Measurements from ENCODE around the gene CHRNB1. TPM values are rescaled to one million over a fixed set of nuclear protein-coding genes. Genes with fewer than 3 reads are reported as not detected.

Gene CHRNB1
- total and polyA plus RNA-seq, 2 donors (not counting 1 experiment from before 2014, with no cell fraction given): 6.2 to 7.2 TPM

- H3K4me1 ChIP-seq (ENCODE audit: control insufficient read depth in 2 of 2, insufficient read depth in 2 of 2, low read length in 2 of 2): peaks cover 26 to 51% of the 10 kb centered on the region in 2 donors
- ATAC-seq (ENCODE audit: low read depth): no peak
- ChIA-PET POLR2A (interaction anchor here (0.6 to 3.0 kb wide), 14 partner anchors 29 to 243 kb away, joined by 3 to 27 read pairs (median 6); partner anchors contain the start of genes GABARAP, NEURL4, PLSCR3 and SENP3), CTCF (interaction anchor here (0.7 to 3.5 kb wide), 9 partner anchors 9 to 442 kb away, joined by 3 to 19 read pairs (median 6); partner anchors contain the start of genes CHRNB1 and SENP3)
- peak overlapping the region; percentile 98 for H3K9ac ChIP-seq (ENCODE audit: low read length)
- peaks cover 94% of the 10 kb centered on the region for H3K79me2 ChIP-seq (ENCODE audit: control insufficient read depth, insufficient read depth, low read length)
- Mint-ChIP-seq H3K27ac (peak overlapping the region; percentile 100), H3K4me3 (peak overlapping the region; percentile 99), H3K27me3 (no peaks in the 10 kb centered on the region), H3K4me1 (peaks cover 74% of the 10 kb centered on the region), H3K9me3 (ENCODE audit: insufficient read depth) (no peaks in the 10 kb centered on the region)
- 0% methylated on average over 18 of the region's 19 CpGs for WGBS (ENCODE audit: insufficient coverage)
- intact Hi-C loops (cut with micrococcal nuclease): loop anchor here (1.0 kb wide), 6 partner anchors 30 to 178 kb away; partner anchors contain the start of genes EIF5A, SENP3 and TMEM102
- peak overlapping the region; percentile 71 to 100 (median 97) for H3K4me3 ChIP-seq (ENCODE audit: control extremely low read depth in 1 of 5, extremely low read depth in 1 of 5, insufficient read depth in 1 of 5, low read depth in 2 of 5, low read length in 4 of 5)
- H4K20me1 ChIP-seq (ENCODE audit: control insufficient read depth, insufficient read depth, low read length, poor library complexity, severe bottlenecking): peaks cover 48% of the 10 kb centered on the region
- peaks cover 2 to 14% of the 10 kb centered on the region in 2 experiments for H3K36me3 ChIP-seq (replicated peaks in 1 of 2; ENCODE audit: control extremely low read depth in 1 of 2, control insufficient read depth in 1 of 2, extremely low read depth in 1 of 2, insufficient read depth in 2 of 2, low read length in 1 of 2)
- peak overlapping the region; percentile 95 for H3K4me2 ChIP-seq (replicated peaks; ENCODE audit: low read depth, low read length, poor library complexity, severe bottlenecking)
- TF ChIP-seq EZH2 (IDR thresholded peaks at IDR 0.05; ENCODE audit: borderline replicate concordance, insufficient read depth, low read depth, low read length, poor library complexity, severe bottlenecking): no peak
- no peak for TF ChIP-seq CTCF (IDR thresholded peaks at IDR 0.05)
- H3K9me3 ChIP-seq (ENCODE audit: control extremely low read depth in 1 of 3, control insufficient read depth in 2 of 3, insufficient read depth in 1 of 3, low read length in 2 of 3): no peaks in the 10 kb centered on the region
- H3K27ac ChIP-seq (ENCODE audit: low read length in 2 of 2): peak overlapping the region; percentile 31 to 100
- H2AFZ ChIP-seq (ENCODE audit: insufficient read depth, low read depth, low read length, poor library complexity, severe bottlenecking): peak overlapping the region; percentile 20
- no peaks in the 10 kb centered on the region for H3K27me3 ChIP-seq (replicated peaks in 1 of 4; ENCODE audit: control extremely low read depth in 1 of 4, control insufficient read depth in 3 of 4, insufficient read depth in 4 of 4, low read length in 3 of 4)
- no peak for DNase-seq
Measured at GRCh38 chr17:7484919-7485377, 40.1 kb downstream of the CHRNB1 start.

GRCh38 chr17:7486181-7486580 is 41.3 kb downstream of the CHRNB1 start:
- ATAC-seq (ENCODE audit: low read depth): no peak
- H3K4me1 ChIP-seq (ENCODE audit: control insufficient read depth in 2 of 2, insufficient read depth in 2 of 2, low read length in 2 of 2): peaks cover 23 to 42% of the 10 kb centered on the region in 2 donors
- TF ChIP-seq EZH2 (IDR thresholded peaks at IDR 0.05; ENCODE audit: borderline replicate concordance, insufficient read depth, low read depth, low read length, poor library complexity, severe bottlenecking) (no peak), CTCF (IDR thresholded peaks at IDR 0.05) (no peak)

More at GRCh38 chr17:7486181-7486580, 41.3 kb downstream of the CHRNB1 start:
- H3K27ac Mint-ChIP-seq: peak overlapping the region; percentile 39
- Histone ChIP-seq H3K27me3 (replicated peaks in 1 of 4; ENCODE audit: control extremely low read depth in 1 of 4, control insufficient read depth in 3 of 4, insufficient read depth in 4 of 4, low read length in 3 of 4) (no peaks in the 10 kb centered on the region), H3K9me3 (ENCODE audit: control extremely low read depth in 1 of 3, control insufficient read depth in 2 of 3, insufficient read depth in 1 of 3, low read length in 2 of 3) (no peaks in the 10 kb centered on the region), H3K4me2 (replicated peaks; ENCODE audit: low read depth, low read length, poor library complexity, severe bottlenecking) (peak overlapping the region; percentile 95), H4K20me1 (ENCODE audit: control insufficient read depth, insufficient read depth, low read length, poor library complexity, severe bottlenecking) (peaks cover 60% of the 10 kb centered on the region), H3K79me2 (ENCODE audit: control insufficient read depth, insufficient read depth, low read length) (peaks cover 94% of the 10 kb centered on the region), H3K27ac (ENCODE audit: low read length in 2 of 2) (no peak overlapping the region), H3K36me3 (replicated peaks in 1 of 2; ENCODE audit: control extremely low read depth in 1 of 2, control insufficient read depth in 1 of 2, extremely low read depth in 1 of 2, insufficient read depth in 2 of 2, low read length in 1 of 2) (peaks cover 2 to 21% of the 10 kb centered on the region in 2 experiments), H2AFZ (ENCODE audit: insufficient read depth, low read depth, low read length, poor library complexity, severe bottlenecking) (no peak overlapping the region), H3K4me3 (ENCODE audit: control extremely low read depth in 1 of 5, extremely low read depth in 1 of 5, insufficient read depth in 1 of 5, low read depth in 2 of 5, low read length in 4 of 5) (peak overlapping the region in 2 of 5 experiments; percentile 9 to 23), H3K9ac (ENCODE audit: low read length) (peak overlapping the region; percentile 20)
- CTCF ChIA-PET: interaction anchor here (1.0 to 3.5 kb wide), 6 partner anchors 18 to 103 kb away, joined by 3 to 19 read pairs (median 6); partner anchors contain the start of gene SENP3
- POLR2A ChIA-PET: interaction anchor here (0.6 kb wide), 1 partner anchor 194 kb away, joined by 3 read pairs; no protein-coding TSS in a partner anchor
- H3K9me3 Mint-ChIP-seq (ENCODE audit: insufficient read depth): no peaks in the 10 kb centered on the region
- no peaks in the 10 kb centered on the region for H3K27me3 Mint-ChIP-seq
- no peak for DNase-seq
- WGBS (ENCODE audit: insufficient coverage): 40% methylated on average over 1 of the region's 3 CpGs
- H3K4me1 Mint-ChIP-seq: peaks cover 75% of the 10 kb centered on the region
- intact Hi-C loops (cut with micrococcal nuclease): no loop called here
- H3K4me3 Mint-ChIP-seq: peak overlapping the region; percentile 79
